Activated CD8-positive, alpha-beta T cell treated with anti-CD3 and anti-CD28 coated beads, Interleukin-2, amount 10 ng/mL, durations not matched to agents 7 days and 5 days (primary cell): ENCODE results near the gene PDK2. TPM values are rescaled to one million over a fixed set of nuclear protein-coding genes. Genes with fewer than 3 reads are reported as not detected.

Source experiments
- ATAC-seq: fragments of 150-1000 bp; cut with Tn5 transposase; one replicate; pipeline ENCODE4 v1.10.0; 2021; ENCODE audit warnings: moderate library complexity
- CTCF ChIA-PET: fragments of 350-600 bp; sonication (Branson Sonifier 250); formaldehyde crosslinking; loops from one replicate; lab custom pipeline; 2021; ENCODE audit warnings: antibody characterized with exemption; lab: Charles Lee
- POLR2A ChIA-PET: fragments of 350-600 bp; sonication (Branson Sonifier 250); formaldehyde crosslinking; loops from one replicate; lab custom pipeline; 2021; ENCODE audit warnings: antibody characterized with exemption; lab: Charles Lee
- DNase-seq: peaks from one replicate; pipeline ENCODE4 v3.0.0-alpha.2; 2020
- H3K27ac Mint-ChIP-seq: one replicate; pipeline ENCODE4 v1.8.0; 2021; ENCODE audit warnings: mild to moderate bottlenecking, mixed read lengths
- H3K27me3 Mint-ChIP-seq: one replicate; pipeline ENCODE4 v1.8.0; 2021; ENCODE audit warnings: low read depth, mixed read lengths
- H3K36me3 Mint-ChIP-seq: one replicate; pipeline ENCODE4 v1.8.0; 2021; ENCODE audit warnings: low read depth, mixed read lengths
- H3K4me1 Mint-ChIP-seq: one replicate; pipeline ENCODE4 v1.8.0; 2021; ENCODE audit warnings: low read depth, mixed read lengths
- H3K4me3 Mint-ChIP-seq: one replicate; pipeline ENCODE4 v1.8.0; 2021; ENCODE audit warnings: mild to moderate bottlenecking, mixed read lengths
- H3K9me3 Mint-ChIP-seq: one replicate; pipeline ENCODE4 v1.8.0; 2022; ENCODE audit warnings: mixed read lengths; ENCODE audit not compliant: insufficient read depth
- total RNA-seq, 2 experiments: library from RNA; stranded (reverse); gene quantifications; one replicate each; pipeline ENCODE4 v1.2.3, GENCODE V29; 2021

The PDK2 gene
- total RNA-seq, 2 experiments from 2014 or later: 18.1 to 21.2 TPM

- DNase-seq (no peak), ATAC-seq (no peak)
- Mint-ChIP-seq H3K4me1 (peaks cover 50% of the 10 kb centered on the region), H3K27me3 (peaks cover 7% of the 10 kb centered on the region), H3K27ac (no peak overlapping the region), H3K9me3 (no peaks in the 10 kb centered on the region), H3K4me3 (no peak overlapping the region), H3K36me3 (no peaks in the 10 kb centered on the region)
- ChIA-PET POLR2A (no interaction called here), CTCF (interaction anchor here (2.3 to 3.2 kb wide), 2 partner anchors 36 to 42 kb away, joined by 8 to 12 read pairs; partner anchors contain the start of gene PDK2)
These were observed 42.8 kb upstream of the PDK2 start for GRCh38 chr17:50052241-50052796.

DNA sequence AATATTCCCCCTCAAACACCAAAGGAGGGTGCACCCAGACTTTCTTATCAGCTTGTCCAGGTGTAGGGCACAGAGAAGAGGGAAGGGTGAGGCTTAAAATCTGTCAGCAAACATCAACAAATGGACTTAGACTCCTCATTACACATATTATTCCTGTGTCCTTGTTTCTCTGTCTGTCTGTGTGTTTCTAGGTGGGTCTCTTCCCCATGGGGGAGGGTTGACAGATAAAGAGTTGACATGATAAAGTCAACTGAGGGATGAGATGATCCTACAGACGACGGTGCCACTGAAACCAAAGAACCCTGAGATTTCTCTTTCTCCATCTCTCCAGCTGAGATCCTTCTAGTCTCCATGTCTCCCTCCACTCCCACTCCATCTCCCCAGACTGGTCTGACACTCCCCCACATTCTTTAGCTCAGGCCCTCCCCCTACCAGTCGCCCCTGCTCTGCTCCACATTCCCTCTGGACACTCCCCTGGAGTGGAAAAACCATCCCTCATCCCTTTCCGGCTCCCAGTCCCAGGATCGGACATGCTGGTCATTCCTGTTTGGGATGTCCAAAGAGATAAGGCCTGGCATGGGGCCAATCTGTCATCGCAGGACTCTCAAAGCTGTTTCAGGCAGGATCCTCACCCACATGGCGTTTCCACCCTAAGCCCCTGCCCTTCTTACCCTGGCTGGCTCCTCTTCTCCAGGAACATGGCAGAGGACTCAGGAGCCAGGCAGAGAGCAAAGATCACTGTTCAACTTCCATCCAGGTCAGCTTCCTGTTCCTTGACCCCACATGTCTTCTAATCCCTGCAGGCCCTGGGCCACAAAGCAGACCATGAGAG, 42.1 kb upstream of the PDK2 start:
- no peaks in the 10 kb centered on the region for H3K9me3 Mint-ChIP-seq
- H3K27me3 Mint-ChIP-seq: peaks cover 7% of the 10 kb centered on the region
- ATAC-seq: no peak
- no peak for DNase-seq
- ChIA-PET CTCF (interaction anchor here (1.5 to 3.2 kb wide), 3 partner anchors 35 to 100 kb away, joined by 3 to 12 read pairs (median 8); partner anchors contain the start of gene PDK2), POLR2A (no interaction called here)
- H3K4me1 Mint-ChIP-seq: peaks cover 49% of the 10 kb centered on the region
- no peaks in the 10 kb centered on the region for H3K36me3 Mint-ChIP-seq
- no peak overlapping the region for H3K4me3 Mint-ChIP-seq
- no peak overlapping the region for H3K27ac Mint-ChIP-seq

GRCh38 chr17:50053654-50053960, 41.5 kb upstream of the PDK2 start:
- H3K4me1 Mint-ChIP-seq: peaks cover 49% of the 10 kb centered on the region
- no peak overlapping the region for H3K4me3 Mint-ChIP-seq
- no peaks in the 10 kb centered on the region for H3K36me3 Mint-ChIP-seq
- H3K27ac Mint-ChIP-seq: no peak overlapping the region
- ChIA-PET POLR2A (no interaction called here), CTCF (interaction anchor here (1.5 to 3.2 kb wide), 3 partner anchors 34 to 101 kb away, joined by 3 to 12 read pairs (median 8); partner anchors contain the start of gene PDK2)
- DNase-seq: no peak
- no peak for ATAC-seq
- no peaks in the 10 kb centered on the region for H3K9me3 Mint-ChIP-seq
- peaks cover 7% of the 10 kb centered on the region for H3K27me3 Mint-ChIP-seq

DNA sequence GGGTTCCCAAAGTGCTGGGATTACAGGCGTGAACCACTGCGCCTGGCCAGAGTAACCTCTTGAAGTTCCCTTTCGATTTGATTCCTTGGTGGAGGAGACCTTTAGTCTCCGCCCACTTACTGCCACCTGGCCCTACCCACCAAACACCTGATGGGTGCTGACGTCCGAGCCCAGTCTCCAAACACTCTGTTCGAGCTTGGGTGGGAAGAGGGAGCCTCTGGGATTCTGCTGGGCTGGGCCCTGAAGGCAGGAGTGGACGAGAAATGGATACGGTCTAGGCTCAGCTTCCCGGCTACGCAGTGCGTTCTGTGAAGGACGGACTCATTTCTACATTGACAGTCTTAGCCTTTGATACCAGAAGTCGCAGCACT, 40.1 kb upstream of the PDK2 start:
- POLR2A ChIA-PET: no interaction called here
- CTCF ChIA-PET: interaction anchor here (3.4 to 4.6 kb wide), 2 partner anchors 32 to 39 kb away, joined by 19 to 30 read pairs; partner anchors contain the start of gene PDK2
- Mint-ChIP-seq H3K4me1 (peaks cover 45% of the 10 kb centered on the region), H3K36me3 (no peaks in the 10 kb centered on the region), H3K9me3 (no peaks in the 10 kb centered on the region), H3K27me3 (no peaks in the 10 kb centered on the region), H3K4me3 (peak overlapping the region; percentile 85), H3K27ac (no peak overlapping the region)
- ATAC-seq (no peak), DNase-seq (no peak)

- ATAC-seq (peak; percentile 72), DNase-seq (peak; percentile 71)
- peak within 1 kb of the TSS; percentile 85 for H3K4me3 Mint-ChIP-seq
- peak within 1 kb of the TSS; percentile 79 for H3K27ac Mint-ChIP-seq
- no peaks in the 10 kb centered on the region for H3K36me3 Mint-ChIP-seq
- H3K9me3 Mint-ChIP-seq: no peaks in the 10 kb centered on the region
- H3K27me3 Mint-ChIP-seq: no peaks in the 10 kb centered on the region
- POLR2A ChIA-PET: interaction anchor here (1.3 kb wide), 1 partner anchor 32 kb away, joined by 3 read pairs; no protein-coding TSS in a partner anchor
- CTCF ChIA-PET: interaction anchor here (0.6 to 4.6 kb wide), 13 partner anchors 12 to 103 kb away, joined by 3 to 30 read pairs (median 5); partner anchors contain the start of gene PDK2
- peaks cover 41% of the 10 kb centered on the region for H3K4me1 Mint-ChIP-seq
These were observed 39.5 kb upstream of the PDK2 start, which contains the start of gene ITGA3 for GRCh38 chr17:50055426-50056216. ITGA3 (plus strand) TSS chr17:50056110; CDS start chr17:50056440, 330 bp downstream.

DNA sequence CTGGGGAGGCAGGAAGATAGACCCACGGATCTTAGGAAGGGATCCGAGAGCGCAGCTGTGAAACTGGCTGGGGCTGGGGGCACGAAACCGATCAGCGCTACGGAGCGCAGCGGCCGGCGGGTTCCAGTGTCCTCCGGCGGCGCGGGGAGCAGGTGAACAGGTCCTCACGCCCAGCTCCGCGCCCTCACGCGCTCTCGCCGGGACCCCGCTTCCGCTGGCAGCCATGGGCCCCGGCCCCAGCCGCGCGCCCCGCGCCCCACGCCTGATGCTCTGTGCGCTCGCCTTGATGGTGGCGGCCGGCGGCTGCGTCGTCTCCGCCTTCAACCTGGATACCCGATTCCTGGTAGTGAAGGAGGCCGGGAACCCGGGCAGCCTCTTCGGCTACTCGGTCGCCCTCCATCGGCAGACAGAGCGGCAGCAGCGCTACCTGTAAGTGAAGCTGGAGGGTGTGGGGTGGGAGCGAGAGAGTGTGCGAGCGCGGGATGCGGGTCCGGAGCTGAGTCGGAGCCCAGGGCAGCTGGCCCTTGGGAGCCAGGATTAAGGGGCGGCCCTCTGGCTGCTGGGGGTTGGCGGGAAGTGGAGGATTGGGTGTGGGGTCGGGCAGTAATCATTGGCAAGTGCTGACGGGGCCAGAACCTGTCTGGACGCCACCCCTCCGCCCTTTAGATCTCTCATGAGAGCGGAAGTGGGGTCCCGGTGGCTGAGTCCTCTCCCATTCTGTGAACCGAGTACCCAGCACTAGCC, 38.8 kb upstream of the PDK2 start:
- ChIA-PET POLR2A (interaction anchor here (1.3 kb wide), 1 partner anchor 32 kb away, joined by 3 read pairs; no protein-coding TSS in a partner anchor), CTCF (interaction anchor here (0.6 to 4.6 kb wide), 15 partner anchors 11 to 144 kb away, joined by 3 to 30 read pairs (median 5); partner anchors contain the start of gene PDK2)
- ATAC-seq (peak; percentile 79), DNase-seq (peak; percentile 72)
- H3K4me3 Mint-ChIP-seq: peak overlapping the region; percentile 85
- no peaks in the 10 kb centered on the region for H3K36me3 Mint-ChIP-seq
- H3K27me3 Mint-ChIP-seq: no peaks in the 10 kb centered on the region
- H3K9me3 Mint-ChIP-seq: no peaks in the 10 kb centered on the region
- H3K4me1 Mint-ChIP-seq: peaks cover 34% of the 10 kb centered on the region
- H3K27ac Mint-ChIP-seq: peak overlapping the region; percentile 69

DNA sequence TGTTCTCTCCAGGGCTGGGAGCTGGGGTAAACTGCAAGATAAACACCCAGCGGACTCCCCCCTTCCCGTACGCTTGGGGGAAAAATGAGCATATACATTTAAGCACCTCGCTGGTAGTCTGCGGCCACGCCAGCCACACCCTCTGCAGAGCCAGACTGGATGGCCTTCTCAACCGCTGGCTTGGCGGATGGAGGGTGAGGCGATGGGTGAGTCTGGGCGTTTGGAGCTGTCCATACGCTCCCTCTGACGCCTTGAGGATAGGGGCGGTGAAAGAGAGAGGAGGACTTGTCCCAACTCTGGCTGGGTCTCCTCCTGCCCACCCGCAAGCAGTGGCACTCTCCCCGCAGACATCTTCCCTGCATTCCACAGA, 38.2 kb upstream of the PDK2 start:
- peaks cover 28% of the 10 kb centered on the region for H3K4me1 Mint-ChIP-seq
- no peaks in the 10 kb centered on the region for H3K27me3 Mint-ChIP-seq
- ATAC-seq (no peak), DNase-seq (peak; percentile 25)
- H3K27ac Mint-ChIP-seq: peak overlapping the region; percentile 29
- POLR2A ChIA-PET: interaction anchor here (1.3 kb wide), 1 partner anchor 31 kb away, joined by 3 read pairs; no protein-coding TSS in a partner anchor
- CTCF ChIA-PET: interaction anchor here (0.8 to 4.6 kb wide), 13 partner anchors 11 to 143 kb away, joined by 3 to 30 read pairs (median 5); partner anchors contain the start of gene PDK2
- H3K9me3 Mint-ChIP-seq: no peaks in the 10 kb centered on the region
- no peaks in the 10 kb centered on the region for H3K36me3 Mint-ChIP-seq
- H3K4me3 Mint-ChIP-seq: peak overlapping the region; percentile 85

DNA sequence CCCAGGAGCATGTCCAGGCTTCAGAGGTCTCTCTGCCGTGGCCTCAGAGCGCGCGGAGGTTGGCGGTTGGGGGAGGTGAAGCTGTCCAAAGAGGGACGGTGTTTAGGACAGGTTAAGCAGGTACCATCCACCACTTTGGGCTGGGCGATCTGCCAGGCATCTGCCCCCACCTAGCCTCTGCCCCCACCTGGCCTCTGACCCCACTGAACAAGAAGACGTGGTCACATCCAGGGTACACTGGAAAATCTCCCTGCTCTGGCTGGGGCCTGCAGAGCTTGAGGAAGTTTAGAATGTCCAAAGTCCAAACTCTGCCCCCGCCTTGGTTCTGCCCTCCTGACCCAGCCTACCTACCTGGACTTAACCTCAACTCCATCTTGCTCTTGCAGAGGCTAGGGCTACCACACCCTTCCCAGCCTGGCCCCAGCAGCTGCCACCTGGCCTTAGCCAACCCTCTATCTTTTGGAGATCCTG, 37.6 kb upstream of the PDK2 start:
- ATAC-seq (no peak), DNase-seq (no peak)
- POLR2A ChIA-PET: no interaction called here
- no peaks in the 10 kb centered on the region for H3K36me3 Mint-ChIP-seq
- H3K9me3 Mint-ChIP-seq: no peaks in the 10 kb centered on the region
- peak overlapping the region; percentile 30 for H3K27ac Mint-ChIP-seq
- H3K27me3 Mint-ChIP-seq: no peaks in the 10 kb centered on the region
- H3K4me1 Mint-ChIP-seq: peaks cover 22% of the 10 kb centered on the region
- CTCF ChIA-PET: interaction anchor here (1.8 to 4.6 kb wide), 6 partner anchors 10 to 37 kb away, joined by 5 to 30 read pairs (median 13); partner anchors contain the start of gene PDK2
- H3K4me3 Mint-ChIP-seq: peak overlapping the region; percentile 32

- Mint-ChIP-seq H3K36me3 (no peaks in the 10 kb centered on the region), H3K27ac (no peak overlapping the region), H3K9me3 (no peaks in the 10 kb centered on the region), H3K4me3 (no peak overlapping the region), H3K27me3 (no peaks in the 10 kb centered on the region), H3K4me1 (peaks cover 19% of the 10 kb centered on the region)
- ChIA-PET CTCF (interaction anchor here (0.8 to 4.6 kb wide), 4 partner anchors 20 to 62 kb away, joined by 3 to 30 read pairs (median 8); no protein-coding TSS in a partner anchor), POLR2A (no interaction called here)
- ATAC-seq: no peak
- no peak for DNase-seq
These were observed 36.7 kb upstream of the PDK2 start for GRCh38 chr17:50058296-50058953.

GRCh38 chr17:50059256-50059655, 35.9 kb upstream of the PDK2 start:
- CTCF ChIA-PET: interaction anchor here (0.8 to 1.2 kb wide), 2 partner anchors 35 to 63 kb away, joined by 3 read pairs; no protein-coding TSS in a partner anchor
- no peaks in the 10 kb centered on the region for H3K27me3 Mint-ChIP-seq
- H3K36me3 Mint-ChIP-seq: no peaks in the 10 kb centered on the region
- POLR2A ChIA-PET: no interaction called here
- peaks cover 19% of the 10 kb centered on the region for H3K4me1 Mint-ChIP-seq
- H3K27ac Mint-ChIP-seq: no peak overlapping the region
- ATAC-seq (no peak), DNase-seq (no peak)
- no peak overlapping the region for H3K4me3 Mint-ChIP-seq
- H3K9me3 Mint-ChIP-seq: no peaks in the 10 kb centered on the region
